A549 (cell line): Measurements from ENCODE around the gene OR2AT4. TPM values are rescaled to one million over a fixed set of nuclear protein-coding genes. Genes with fewer than 3 reads are reported as not detected.

Source experiments
- ATAC-seq, 2 experiments: fragments of 200-7000 bp in 1 of 2; fragments of >200 bp in 1 of 2; cut with Nextera tagmentation in 1 of 2; cut with Tn5 transposase in 1 of 2; 3 replicates each; pipeline versions ENCODE4 v1.8.0 to v1.9.1; 2018 to 2020; ENCODE audit warnings: mild to moderate bottlenecking in 1 of 2, moderate library complexity in 1 of 2
- CTCF ChIA-PET: fragments of 300-600 bp; sonication (Branson Sonifier 250); formaldehyde crosslinking; extraction: SDS; loops from one replicate; lab custom pipeline; 2021; ENCODE audit warnings: antibody characterized with exemption, inconsistent platforms; lab: Yijun Ruan, JAX
- POLR2A ChIA-PET: fragments of 350-600 bp; formaldehyde crosslinking; extraction: SDS; loops from one replicate; lab custom pipeline; 2021; ENCODE audit warnings: antibody characterized with exemption, inconsistent platforms; lab: Yijun Ruan, JAX
- DNase-seq, 2 experiments: peaks; one replicate each; pipeline versions ENCODE4 v3.0.0 to v3.0.0-alpha.2; 2011 to 2016; ENCODE audit warnings: low read depth in 1 of 2, low spot score in 1 of 2
- FAIRE-seq: peaks from 2 replicates; lab custom pipeline; 2011; peaks lifted over from hg19 to GRCh38; lab: Jason Lieb, UNC
- H3K27ac ChIP-seq, 2 experiments: fragments of >200 bp; sonication (Bioruptor Twin); formaldehyde crosslinking; 3 replicates each; pipeline ENCODE4 v1.5.1; 2016 to 2017
- H3K4me1 ChIP-seq: fragments of >200 bp; sonication (Bioruptor Twin); formaldehyde crosslinking; 3 replicates; pipeline ENCODE4 v1.6.1; 2016
- H3K4me2 ChIP-seq: fragments of >200 bp; sonication (Bioruptor Twin); formaldehyde crosslinking; 3 replicates; pipeline ENCODE4 v1.6.1; 2016
- H3K4me3 ChIP-seq: fragments of >200 bp; sonication (Bioruptor Twin); formaldehyde crosslinking; 3 replicates; pipeline ENCODE4 v1.5.1; 2016
- H3K9me3 ChIP-seq: fragments of >200 bp; sonication (Bioruptor Twin); formaldehyde crosslinking; 3 replicates; pipeline ENCODE4 v1.6.1; 2016
- CHD2 ChIP-seq: fragments of 150-350 bp; IDR thresholded peaks from 2 replicates; pipeline ENCODE4 v1.6.1; 2014; ENCODE audit warnings: low read length; ENCODE audit not compliant: partially characterized antibody
- EHF ChIP-seq: fragments of 250-450 bp; sonication (Bioruptor Pico); IDR thresholded peaks from 2 replicates; pipeline ENCODE4 v1.5.0; 2020; ENCODE audit warnings: mild to moderate bottlenecking
- EHMT2 ChIP-seq: fragments of 200-600 bp; sonication (generic); IDR thresholded peaks from 2 replicates; pipeline ENCODE4 v1.6.1; 2016; ENCODE audit warnings: antibody characterized with exemption, low read depth, mild to moderate bottlenecking, moderate library complexity
- FOSB ChIP-seq: fragments of 250-450 bp; sonication (Bioruptor Pico); IDR thresholded peaks from 2 replicates; pipeline ENCODE4 v1.5.0; 2020; ENCODE audit warnings: mild to moderate bottlenecking, moderate library complexity
- FOSL2 ChIP-seq, 2 experiments: fragments of 450-650 bp in 1 of 2; fragments of >200 bp in 1 of 2; sonication (Bioruptor Twin) in 1 of 2; formaldehyde crosslinking; IDR thresholded peaks; 2 replicates each; pipeline versions ENCODE4 v1.5.0 to v1.6.1; 2016 to 2020; ENCODE audit warnings: mild to moderate bottlenecking in 1 of 2, moderate library complexity in 1 of 2
- FOXS1 ChIP-seq: fragments of 250-450 bp; sonication (Bioruptor Pico); IDR thresholded peaks from 2 replicates; pipeline ENCODE4 v1.5.0; 2020; ENCODE audit warnings: mild to moderate bottlenecking, moderate library complexity
- JUN ChIP-seq, 2 experiments: fragments of >200 bp; sonication (Bioruptor Twin); formaldehyde crosslinking; IDR thresholded peaks; 2 replicates in 1 of 2; 3 replicates in 1 of 2; pipeline ENCODE4 v1.6.1; 2016 to 2017
- JUNB ChIP-seq: fragments of >200 bp; sonication (Bioruptor Twin); formaldehyde crosslinking; IDR thresholded peaks from 2 replicates; pipeline ENCODE4 v1.6.1; 2016
- KDM5A ChIP-seq: fragments of 200-600 bp; sonication (generic); IDR thresholded peaks from 2 replicates; pipeline ENCODE4 v1.6.1; 2016; ENCODE audit warnings: antibody characterized with exemption, mild to moderate bottlenecking
- NPAS2 ChIP-seq: fragments of 250-450 bp; sonication (Bioruptor Pico); IDR thresholded peaks from 2 replicates; pipeline ENCODE4 v1.8.0; 2022; ENCODE audit warnings: mild to moderate bottlenecking, moderate library complexity, borderline replicate concordance
- POLR2A ChIP-seq: IDR thresholded peaks from 2 replicates; pipeline ENCODE4 v1.6.1; 2012; ENCODE audit warnings: mild to moderate bottlenecking, low read length
- POLR2AphosphoS2 ChIP-seq: conservative IDR thresholded peaks from 2 replicates; pipeline ENCODE4 v1.6.1; 2012; ENCODE audit warnings: low read length, improper control_type of control experiment, inconsistent platforms
- RARB ChIP-seq: fragments of 250-450 bp; sonication (Bioruptor Pico); IDR thresholded peaks from 2 replicates; pipeline ENCODE4 v1.8.0; 2021; ENCODE audit warnings: mild to moderate bottlenecking, moderate library complexity
- RNF2 ChIP-seq: fragments of 200-600 bp; sonication (generic); IDR thresholded peaks from 2 replicates; pipeline ENCODE4 v1.6.1; 2016; ENCODE audit warnings: low read depth, mild to moderate bottlenecking, antibody characterized with exemption, moderate library complexity, borderline replicate concordance
- SREBF2 ChIP-seq: fragments of 450-650 bp; IDR thresholded peaks from 2 replicates; pipeline ENCODE4 v1.6.1; 2014; ENCODE audit warnings: mild to moderate bottlenecking, moderate library complexity
- TFCP2L1 ChIP-seq: fragments of 250-450 bp; sonication (Bioruptor Pico); IDR thresholded peaks from 2 replicates; pipeline ENCODE4 v1.5.0; 2021; ENCODE audit warnings: mild to moderate bottlenecking
- ZFP36 ChIP-seq: fragments of 450-650 bp; IDR thresholded peaks from 2 replicates; pipeline ENCODE4 v1.6.1; 2014; ENCODE audit warnings: borderline replicate concordance; ENCODE audit not compliant: partially characterized antibody
- ZNF302 ChIP-seq: fragments of 250-450 bp; sonication (Bioruptor Pico); IDR thresholded peaks from 2 replicates; pipeline ENCODE4 v1.9.0; 2021; ENCODE audit warnings: inconsistent platforms, mild to moderate bottlenecking, moderate library complexity
- ZSCAN20 ChIP-seq: fragments of 250-450 bp; sonication (Bioruptor Pico); IDR thresholded peaks from 2 replicates; pipeline ENCODE4 v1.8.0; 2022; ENCODE audit warnings: mild to moderate bottlenecking, moderate library complexity
- WGBS: methylation state at CpG from one replicate; pipeline ENCODE4 v1.1.6; 2017; ENCODE audit errors: missing lambda C conversion rate; 5-methylcytosine and 5-hydroxymethylcytosine counted together
- polyA plus RNA-seq, 4 experiments: library from polyadenylated mRNA; depleted of rRNA in 3 of 4; stranded (reverse); fragments of >200 nt; fragmentation: RNase III in 1 of 4; extraction: RNeasy Plus Mini Kit Qiagen cat#74134 plus additional on column Dnase treatment in 1 of 4; gene quantifications; 2 replicates in 3 of 4; 3 replicates in 1 of 4; pipeline ENCODE4 v1.2.3, GENCODE V29; 2011 to 2017
- TF ChIP-seq, protein P1 (sequence below): fragments of >200 bp; sonication (Bioruptor Twin); formaldehyde crosslinking; IDR thresholded peaks from 2 replicates; pipeline ENCODE4 v1.6.1; 2016
- TF ChIP-seq, protein P2 (sequence below): IDR thresholded peaks from 2 replicates; pipeline ENCODE4 v1.6.1; 2012
- TF ChIP-seq, protein P3 (sequence below): IDR thresholded peaks from 2 replicates; pipeline ENCODE4 v1.6.1; 2012

Gene OR2AT4
- polyA plus RNA-seq, 2 of the 4 experiments (the other 2 are of a cell fraction): 0.01 TPM; not detected in 1

DNA sequence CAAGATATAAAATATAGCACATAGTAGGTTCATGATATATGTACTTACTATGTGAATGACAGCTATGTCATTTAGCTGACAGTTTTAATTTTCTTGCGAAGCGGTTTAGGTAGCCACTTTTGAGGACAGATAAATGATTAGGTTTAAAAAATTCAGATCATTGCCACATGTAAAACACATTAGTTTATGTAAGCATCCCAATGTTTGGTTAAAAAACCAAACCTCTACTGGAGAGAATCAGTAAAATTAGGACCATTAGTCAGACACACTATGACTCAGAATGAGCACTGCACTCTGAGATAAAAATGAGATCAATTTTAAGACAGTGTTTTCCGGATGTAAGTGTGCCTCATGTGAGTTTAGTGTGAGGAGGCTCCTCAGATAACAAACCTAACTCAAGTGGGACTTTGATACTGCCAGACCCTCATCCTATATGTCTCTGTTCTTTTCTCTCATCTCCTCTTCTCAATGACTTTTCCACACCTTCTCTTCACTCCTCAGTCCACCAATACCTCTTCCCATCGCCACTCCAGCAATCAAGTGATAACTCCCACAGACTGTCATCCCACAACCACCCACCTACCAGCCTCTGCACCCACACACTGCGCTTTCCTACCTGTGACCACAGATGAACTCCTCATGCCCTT lies 6.8 kb upstream of the OR2AT4 start:
- no peaks in the 10 kb centered on the region for H3K9me3 ChIP-seq
- peak overlapping the region; percentile 3 for H3K4me2 ChIP-seq
- peak overlapping the region in 1 of 2 experiments; percentile 53; a peak in 3 of 6 replicates for H3K27ac ChIP-seq
- DNase-seq (no peak), FAIRE-seq (no peak), ATAC-seq (no peak; a peak in 1 of 6 replicates)
- POLR2A ChIA-PET: no interaction called here
- TF ChIP-seq JUN (IDR thresholded peaks at IDR 0.05) (no peak), FOSL2 (IDR thresholded peaks at IDR 0.05) (0 out of 2 replicates have a peak, but pooled peaks have one; percentile 46), FOSL2 (CRISPR knock-in tag; IDR thresholded peaks at IDR 0.05) (peak; percentile 68), JUNB (peak; percentile 37; the same call in 1 of the 2 replicates), EHF (CRISPR knock-in tag) (no peak), ZSCAN20 (no peak), EHMT2 (no peak), FOXS1 (no peak)
- TF ChIP-seq, protein P1, sequence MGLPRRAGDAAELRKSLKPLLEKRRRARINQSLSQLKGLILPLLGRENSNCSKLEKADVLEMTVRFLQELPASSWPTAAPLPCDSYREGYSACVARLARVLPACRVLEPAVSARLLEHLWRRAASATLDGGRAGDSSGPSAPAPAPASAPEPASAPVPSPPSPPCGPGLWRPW: no peak
- TF ChIP-seq, protein P2, sequence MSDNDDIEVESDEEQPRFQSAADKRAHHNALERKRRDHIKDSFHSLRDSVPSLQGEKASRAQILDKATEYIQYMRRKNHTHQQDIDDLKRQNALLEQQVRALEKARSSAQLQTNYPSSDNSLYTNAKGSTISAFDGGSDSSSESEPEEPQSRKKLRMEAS: no peak
- TF ChIP-seq, all 56 proteins: peak for 2
- 70% methylated on average over 5 of the region's 5 CpGs for WGBS
- Histone ChIP-seq H3K4me3 (no peak overlapping the region), H3K4me1 (peaks cover 33% of the 10 kb centered on the region)
- CTCF ChIA-PET: interaction anchor here (0.9 kb wide), 1 partner anchor 72 kb away, joined by 3 read pairs; no protein-coding TSS in a partner anchor

DNA sequence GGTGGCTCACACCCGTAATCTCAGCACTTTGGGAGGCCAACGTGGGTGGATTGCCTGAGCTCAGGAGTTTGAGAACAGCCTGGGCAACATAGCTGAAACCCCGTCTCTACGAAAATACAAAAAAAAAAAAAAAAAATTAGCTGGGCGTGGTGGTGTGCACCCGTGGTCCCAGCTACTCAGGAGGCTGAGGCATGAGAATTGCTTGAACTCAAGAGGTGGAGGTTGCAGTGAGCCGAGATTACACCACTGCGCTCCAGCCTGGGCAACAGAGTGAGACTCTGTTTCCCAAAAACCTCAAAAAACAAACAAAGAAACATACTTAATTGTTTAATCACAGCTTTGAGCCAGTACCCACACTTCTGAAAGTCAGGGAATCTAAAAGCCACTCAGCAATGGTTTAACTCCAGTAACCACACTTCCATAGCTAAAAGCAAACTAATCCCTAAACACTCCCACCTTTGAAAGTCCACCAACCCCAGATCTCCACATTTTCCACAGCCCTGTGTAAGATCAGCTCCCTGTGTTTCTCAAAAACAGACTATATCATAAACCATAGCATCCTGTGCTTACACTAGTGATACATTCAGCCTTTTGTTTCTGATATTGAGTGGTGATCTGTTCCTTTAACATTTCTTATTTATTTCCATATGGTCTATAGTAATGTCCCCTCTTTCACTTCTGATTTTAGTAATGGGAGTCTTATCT lies 4.9 kb upstream of the OR2AT4 start:
- Histone ChIP-seq H3K9me3 (no peaks in the 10 kb centered on the region), H3K4me2 (peak overlapping the region; percentile 62), H3K4me1 (peaks cover 27% of the 10 kb centered on the region), H3K27ac (peak overlapping the region in 1 of 2 experiments; percentile 52; a peak in 4 of 6 replicates), H3K4me3 (no peak overlapping the region)
- TF ChIP-seq KDM5A (no peak), FOSB (CRISPR knock-in tag) (no peak), TFCP2L1 (CRISPR knock-in tag) (no peak), POLR2AphosphoS2 (no peak), RNF2 (no peak), RARB (CRISPR knock-in tag) (no peak), ZNF302 (CRISPR knock-in tag) (no peak), NPAS2 (CRISPR knock-in tag) (no peak), POLR2A (no peak), CHD2 (no peak), ZFP36 (no peak), SREBF2 (no peak), ZSCAN20 (no peak), FOSL2 (IDR thresholded peaks at IDR 0.05) (no peak), FOSL2 (CRISPR knock-in tag; IDR thresholded peaks at IDR 0.05) (no peak)
- TF ChIP-seq, protein P3, sequence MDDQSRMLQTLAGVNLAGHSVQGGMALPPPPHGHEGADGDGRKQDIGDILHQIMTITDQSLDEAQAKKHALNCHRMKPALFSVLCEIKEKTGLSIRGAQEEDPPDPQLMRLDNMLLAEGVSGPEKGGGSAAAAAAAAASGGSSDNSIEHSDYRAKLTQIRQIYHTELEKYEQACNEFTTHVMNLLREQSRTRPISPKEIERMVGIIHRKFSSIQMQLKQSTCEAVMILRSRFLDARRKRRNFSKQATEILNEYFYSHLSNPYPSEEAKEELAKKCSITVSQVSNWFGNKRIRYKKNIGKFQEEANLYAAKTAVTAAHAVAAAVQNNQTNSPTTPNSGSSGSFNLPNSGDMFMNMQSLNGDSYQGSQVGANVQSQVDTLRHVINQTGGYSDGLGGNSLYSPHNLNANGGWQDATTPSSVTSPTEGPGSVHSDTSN: no peak
- 88% methylated on average over 8 of the region's 8 CpGs for WGBS
- FAIRE-seq: peak; percentile 72
- CTCF ChIA-PET: interaction anchor here (0.6 to 2.5 kb wide), 3 partner anchors 39 to 103 kb away, joined by 3 to 8 read pairs (median 8); no protein-coding TSS in a partner anchor
- no peak for DNase-seq
- POLR2A ChIA-PET: no interaction called here
- no peak for ATAC-seq
